IPS-20b (cell line): ENCODE results near the gene C19orf18.

Experiments
- H3K27ac ChIP-seq: one replicate; pipeline ENCODE4 v1.5.1; 2013; ENCODE audit warnings: low read length
- H3K27me3 ChIP-seq: 2 replicates; pipeline ENCODE4 v1.6.1; 2013; ENCODE audit warnings: mild to moderate bottlenecking, low read length, inconsistent platforms; ENCODE audit not compliant: insufficient read depth
- H3K36me3 ChIP-seq: 2 replicates; pipeline ENCODE4 v1.6.1; 2013; ENCODE audit warnings: low read depth, mild to moderate bottlenecking, inconsistent platforms, low read length, moderate library complexity; ENCODE audit not compliant: insufficient read depth
- H3K4me1 ChIP-seq: 2 replicates; pipeline ENCODE4 v1.6.1; 2013; ENCODE audit warnings: mild to moderate bottlenecking, control low read depth, inconsistent platforms, low read length, moderate library complexity; ENCODE audit not compliant: insufficient read depth
- H3K4me3 ChIP-seq: 2 replicates; pipeline ENCODE4 v1.5.1; 2013; ENCODE audit warnings: mild to moderate bottlenecking, low read length, inconsistent platforms
- H3K9ac ChIP-seq: 2 replicates; pipeline ENCODE4 v1.6.1; 2013; ENCODE audit warnings: low read depth, mild to moderate bottlenecking, inconsistent platforms, low read length, moderate library complexity
- H3K9me3 ChIP-seq: 2 replicates; pipeline ENCODE4 v1.6.1; 2013; ENCODE audit warnings: mild to moderate bottlenecking, low read depth, low read length, inconsistent platforms; ENCODE audit not compliant: insufficient read depth

The C19orf18 gene

DNA sequence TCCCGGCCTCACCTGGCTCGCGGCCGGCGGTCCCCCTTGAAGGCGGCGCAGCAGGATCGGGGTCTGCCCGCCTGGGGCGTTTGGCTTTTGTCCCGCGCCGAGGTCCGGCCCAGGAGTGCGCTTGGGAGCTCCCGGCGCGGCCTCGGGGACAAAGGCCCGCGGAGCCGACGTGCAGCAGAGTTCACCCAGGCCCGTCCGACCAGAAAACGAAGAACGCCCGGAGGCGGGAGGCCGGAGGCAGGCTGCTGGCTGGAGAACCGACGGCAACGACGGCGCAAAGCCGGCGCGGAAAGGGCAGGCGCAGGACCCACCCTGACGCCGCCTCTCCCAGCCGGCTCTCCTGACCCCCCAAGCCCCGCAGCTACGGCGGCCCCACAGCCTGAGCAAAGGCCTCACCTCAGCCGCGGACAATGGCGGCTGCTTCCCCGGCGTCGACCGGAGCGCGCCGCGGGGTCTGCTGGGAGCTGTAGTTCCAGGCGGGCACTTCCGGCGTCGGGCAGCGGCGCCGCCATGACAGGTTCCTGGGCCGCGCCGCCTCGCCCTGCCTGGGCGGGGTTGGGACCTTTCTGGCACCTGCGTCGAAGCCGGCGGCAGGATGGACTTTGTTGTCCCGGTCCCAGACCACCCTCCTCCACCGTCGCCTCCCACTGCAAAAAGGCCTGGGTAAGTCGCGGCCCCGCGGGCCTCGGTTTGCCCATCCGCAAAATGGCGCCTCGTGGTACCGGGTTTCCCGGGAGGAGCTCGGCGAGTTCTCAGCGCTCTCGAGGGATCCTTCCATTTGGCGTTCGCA lies 28.2 kb upstream of the C19orf18 start, which contains the start of gene ZNF606:
Gene ZNF606, minus strand, starts transcription at position 437 of the 790 bp plus-strand sequence. CDS start 1,501 bp downstream, outside the sequence.
- Histone ChIP-seq H3K36me3 (peaks cover 70% of the 10 kb centered on the region), H3K9me3 (peaks cover 69% of the 10 kb centered on the region), H3K27me3 (no peaks in the 10 kb centered on the region), H3K4me3 (peak within 1 kb of the TSS; percentile 96), H3K4me1 (peaks cover 6% of the 10 kb centered on the region; the same call in 1 of the 2 replicates), H3K27ac (peak within 1 kb of the TSS; percentile 93), H3K9ac (peak within 1 kb of the TSS; percentile 95)

DNA sequence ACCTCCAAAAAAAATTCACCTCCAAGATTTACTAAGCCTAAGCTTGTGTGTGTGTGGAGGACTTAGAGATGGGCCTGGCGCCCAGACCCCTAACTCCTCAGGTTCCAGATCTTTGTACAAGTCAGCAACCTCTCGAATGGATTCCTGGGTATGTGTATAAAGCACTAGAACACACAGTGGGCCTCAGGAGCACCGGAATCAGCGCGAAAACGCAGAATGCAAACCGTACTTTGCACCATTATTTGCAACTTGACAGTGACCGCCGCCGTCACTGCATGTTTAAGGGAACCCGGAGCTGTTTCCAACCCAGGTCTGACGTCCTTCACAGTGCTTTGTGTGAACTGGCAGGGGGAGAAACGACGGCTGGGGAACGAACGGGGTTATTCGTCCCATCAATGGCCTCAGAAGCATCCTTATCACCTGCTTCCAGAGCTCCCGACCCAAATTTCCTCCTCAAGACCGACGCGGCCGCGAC lies 27.6 kb upstream of the C19orf18 start:
- Histone ChIP-seq H3K9me3 (peaks cover 63% of the 10 kb centered on the region), H3K27ac (peak overlapping the region; percentile 93), H3K36me3 (peaks cover 70% of the 10 kb centered on the region)

DNA sequence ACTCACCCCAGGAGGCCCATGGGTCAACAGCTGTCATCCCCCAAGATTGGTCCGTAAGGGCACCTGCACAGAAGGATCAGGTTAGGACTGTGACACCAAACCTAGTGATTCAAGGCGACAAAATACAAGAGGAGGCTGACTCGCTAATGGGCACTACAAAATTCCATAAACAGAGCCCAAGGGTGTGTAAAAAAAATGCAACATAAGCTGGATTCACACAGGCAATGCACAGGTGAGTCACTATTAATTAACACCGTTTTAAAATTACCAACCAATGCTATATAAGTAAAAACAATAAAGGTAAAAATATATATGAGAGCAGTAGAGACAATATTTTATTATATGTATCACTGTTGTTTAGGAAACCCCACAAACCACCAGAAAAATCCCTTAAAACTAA lies 26.3 kb upstream of the C19orf18 start:
- H3K4me3 ChIP-seq, result peak overlapping the region; percentile 96
- H3K9me3 ChIP-seq, result peaks cover 58% of the 10 kb centered on the region
- no peak overlapping the region for H3K9ac ChIP-seq
- peaks cover 65% of the 10 kb centered on the region for H3K36me3 ChIP-seq
- H3K27ac ChIP-seq, result no peak overlapping the region
- H3K27me3 ChIP-seq, result no peaks in the 10 kb centered on the region
- H3K4me1 ChIP-seq, result peaks cover 6% of the 10 kb centered on the region; the same call in 1 of the 2 replicates

More for the DNA sequence above, 27.6 kb upstream of the C19orf18 start:
- peak overlapping the region; percentile 95 for H3K9ac ChIP-seq
- H3K4me3 ChIP-seq, result peak overlapping the region; percentile 96
- peaks cover 6% of the 10 kb centered on the region; the same call in 1 of the 2 replicates for H3K4me1 ChIP-seq
- H3K27me3 ChIP-seq, result no peaks in the 10 kb centered on the region

DNA sequence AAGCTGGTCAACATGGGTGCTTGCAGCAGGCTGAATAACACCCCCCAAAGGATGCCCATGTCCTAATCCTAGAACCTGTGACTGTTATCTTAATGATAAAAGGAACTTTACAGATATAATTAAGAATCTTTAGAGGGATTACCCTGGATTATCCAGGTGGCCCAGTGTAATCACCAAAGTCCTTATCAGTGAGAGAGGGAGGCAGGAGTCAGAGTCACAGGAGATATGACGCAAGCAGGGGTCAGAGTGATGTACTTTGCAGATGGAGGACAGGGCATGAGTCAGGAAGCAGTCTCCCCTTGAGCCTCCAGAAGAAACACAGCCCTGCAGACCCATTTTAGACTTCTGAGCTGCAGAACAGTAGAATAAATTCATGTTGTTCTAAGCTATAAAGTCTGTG lies 18.5 kb upstream of the C19orf18 start:
- Histone ChIP-seq H3K4me3 (no peak overlapping the region), H3K9me3 (peaks cover 74% of the 10 kb centered on the region), H3K9ac (no peak overlapping the region), H3K4me1 (no peaks in the 10 kb centered on the region), H3K36me3 (peaks cover 57% of the 10 kb centered on the region), H3K27ac (no peak overlapping the region), H3K27me3 (no peaks in the 10 kb centered on the region)

DNA sequence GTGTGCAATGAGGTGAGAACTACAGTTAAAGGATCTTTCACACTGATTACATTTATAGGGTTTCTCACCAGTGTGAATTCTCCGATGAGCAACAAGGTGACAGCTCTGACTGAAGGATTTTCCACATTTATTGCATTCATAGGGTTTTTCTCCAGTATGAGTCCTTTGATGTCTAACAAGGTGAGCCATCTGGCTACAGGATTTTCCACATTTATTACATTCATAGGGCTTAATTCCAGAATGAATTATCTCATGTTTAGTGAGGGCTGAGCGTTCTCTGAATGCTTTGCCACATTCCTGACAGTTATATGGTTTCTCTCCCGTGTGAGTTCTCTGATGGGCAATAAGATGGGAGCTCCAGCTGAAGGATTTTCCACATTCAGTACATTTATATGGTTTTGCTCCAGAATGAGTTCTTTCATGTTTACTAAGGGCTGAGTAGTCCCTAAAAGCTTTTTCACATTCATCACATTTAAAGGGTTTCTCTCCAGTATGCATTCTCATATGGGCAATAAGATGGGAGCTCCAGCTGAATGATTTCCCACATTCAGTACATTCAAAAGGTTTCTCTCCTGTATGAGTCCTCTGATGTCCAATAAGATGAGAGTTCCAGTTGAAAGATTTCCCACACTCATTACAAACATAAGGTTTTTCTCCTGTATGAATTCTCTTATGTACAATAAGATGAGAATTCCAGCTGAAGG lies 4.4 kb upstream of the C19orf18 start:
- Histone ChIP-seq H3K27me3 (no peaks in the 10 kb centered on the region), H3K4me3 (0 out of 2 replicates have a peak overlapping the region, but pooled peaks have one; percentile 34), H3K27ac (no peak overlapping the region), H3K36me3 (peaks cover 61% of the 10 kb centered on the region), H3K9ac (no peak overlapping the region), H3K9me3 (peaks cover 100% of the 10 kb centered on the region), H3K4me1 (no peaks in the 10 kb centered on the region)

GRCh38 chr19:57964761-57965160 lies 9.6 kb downstream of the C19orf18 start:
- Histone ChIP-seq H3K27me3 (no peaks in the 10 kb centered on the region), H3K4me3 (no peak overlapping the region; the same call in 1 of the 2 replicates), H3K9me3 (peaks cover 64% of the 10 kb centered on the region), H3K9ac (no peak overlapping the region), H3K27ac (no peak overlapping the region), H3K36me3 (no peaks in the 10 kb centered on the region), H3K4me1 (no peaks in the 10 kb centered on the region)

DNA sequence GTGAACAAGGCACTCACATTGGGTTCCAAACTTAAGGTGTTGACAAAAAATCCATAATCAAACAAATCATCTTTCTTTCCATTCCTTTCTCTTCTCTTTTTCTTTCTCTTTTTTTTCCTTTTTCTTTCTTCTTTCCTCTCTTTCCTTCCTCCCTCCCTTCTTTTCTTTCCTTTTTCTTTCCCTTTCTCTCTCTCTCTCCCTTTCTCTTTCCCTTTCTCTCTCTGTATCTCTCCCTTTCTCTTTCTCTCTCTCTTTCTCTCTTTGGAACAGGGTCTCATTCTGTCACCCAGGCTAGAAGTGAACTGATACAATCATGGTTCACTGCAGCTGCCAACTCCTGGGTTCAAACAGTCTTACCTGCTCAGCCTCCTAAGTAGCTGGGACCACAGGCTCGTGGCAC lies 12.5 kb downstream of the C19orf18 start:
- Histone ChIP-seq H3K27ac (no peak overlapping the region), H3K9me3 (peaks cover 53% of the 10 kb centered on the region), H3K4me1 (no peaks in the 10 kb centered on the region), H3K27me3 (no peaks in the 10 kb centered on the region), H3K36me3 (no peaks in the 10 kb centered on the region), H3K9ac (no peak overlapping the region), H3K4me3 (no peak overlapping the region)

GRCh38 chr19:57954996-57955395 lies 19.3 kb downstream of the C19orf18 start:
- H3K4me3 ChIP-seq, result no peak overlapping the region
- no peaks in the 10 kb centered on the region for H3K27me3 ChIP-seq
- H3K4me1 ChIP-seq, result no peaks in the 10 kb centered on the region
- H3K36me3 ChIP-seq, result no peaks in the 10 kb centered on the region
- H3K27ac ChIP-seq, result no peak overlapping the region
- H3K9me3 ChIP-seq, result peaks cover 68% of the 10 kb centered on the region
- H3K9ac ChIP-seq, result no peak overlapping the region

GRCh38 chr19:57949702-57950101 lies 24.6 kb downstream of the C19orf18 start:
- Histone ChIP-seq H3K9me3 (peaks cover 51% of the 10 kb centered on the region), H3K4me3 (no peak overlapping the region), H3K9ac (no peak overlapping the region), H3K27me3 (no peaks in the 10 kb centered on the region), H3K4me1 (peaks cover 5% of the 10 kb centered on the region), H3K27ac (no peak overlapping the region), H3K36me3 (no peaks in the 10 kb centered on the region)

GRCh38 chr19:57949296-57949695 lies 25.0 kb downstream of the C19orf18 start:
- no peaks in the 10 kb centered on the region for H3K36me3 ChIP-seq
- no peak overlapping the region for H3K27ac ChIP-seq
- H3K9me3 ChIP-seq, result peaks cover 47% of the 10 kb centered on the region
- no peak overlapping the region for H3K9ac ChIP-seq
- H3K27me3 ChIP-seq, result no peaks in the 10 kb centered on the region
- no peak overlapping the region for H3K4me3 ChIP-seq
- peaks cover 5% of the 10 kb centered on the region for H3K4me1 ChIP-seq

DNA sequence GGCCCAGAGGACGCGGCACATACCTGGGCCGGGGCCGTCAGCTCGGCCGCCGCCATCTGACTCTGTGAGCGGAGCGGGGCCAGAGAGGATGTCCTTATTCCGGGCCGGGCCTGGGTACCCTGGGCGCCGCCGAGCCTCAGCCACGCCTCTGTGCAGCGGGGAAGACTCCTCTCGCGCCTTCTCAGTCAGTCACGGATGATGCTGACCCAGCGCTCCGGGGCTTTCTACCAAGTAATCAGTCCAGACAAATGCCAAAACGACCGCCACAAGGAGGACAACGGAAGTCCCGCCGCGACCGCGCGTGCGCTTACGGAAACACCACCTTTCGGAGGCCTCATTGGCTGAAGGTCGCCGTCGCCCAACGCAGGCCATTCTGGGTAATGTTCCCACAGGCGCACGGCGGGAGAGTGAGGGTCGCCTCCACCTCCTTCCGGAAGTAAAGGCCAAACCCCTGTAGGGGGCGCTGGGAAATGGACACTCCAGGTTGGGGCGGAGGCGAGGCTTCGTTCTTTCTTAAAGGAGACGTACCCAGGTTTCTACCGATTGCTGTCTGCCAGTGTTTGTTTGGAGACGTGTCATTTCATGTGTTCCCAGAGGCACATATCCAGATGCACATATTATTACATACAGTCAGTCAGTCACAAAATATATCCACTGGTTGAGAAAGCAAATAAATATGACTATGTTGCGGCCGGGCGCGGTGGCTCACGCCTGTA lies 26.8 kb downstream of the C19orf18 start, which contains the start of gene ZNF256:
Gene ZNF256, minus strand, starts transcription at position 288 of the 716 bp plus-strand sequence. Its CDS starts 232 bp downstream, at position 56.
- H3K9me3 ChIP-seq, result peaks cover 36% of the 10 kb centered on the region
- H3K4me1 ChIP-seq, result peaks cover 5% of the 10 kb centered on the region
- peak within 1 kb of the TSS; percentile 37 for H3K27ac ChIP-seq
- H3K4me3 ChIP-seq, result peak within 1 kb of the TSS; percentile 88
- peak within 1 kb of the TSS; percentile 82 for H3K9ac ChIP-seq
- peaks cover 14% of the 10 kb centered on the region for H3K36me3 ChIP-seq
- no peaks in the 10 kb centered on the region for H3K27me3 ChIP-seq
